GM12872 (cell line): Measurements from ENCODE around the gene VWC2L.

Experiments
- CTCF ChIP-seq: IDR thresholded peaks from 3 replicates; pipeline ENCODE4 v1.5.1; 2011; ENCODE audit warnings: low read depth, mild to moderate bottlenecking, low read length, moderate library complexity; ENCODE audit not compliant: insufficient read depth

VWC2L gene

DNA sequence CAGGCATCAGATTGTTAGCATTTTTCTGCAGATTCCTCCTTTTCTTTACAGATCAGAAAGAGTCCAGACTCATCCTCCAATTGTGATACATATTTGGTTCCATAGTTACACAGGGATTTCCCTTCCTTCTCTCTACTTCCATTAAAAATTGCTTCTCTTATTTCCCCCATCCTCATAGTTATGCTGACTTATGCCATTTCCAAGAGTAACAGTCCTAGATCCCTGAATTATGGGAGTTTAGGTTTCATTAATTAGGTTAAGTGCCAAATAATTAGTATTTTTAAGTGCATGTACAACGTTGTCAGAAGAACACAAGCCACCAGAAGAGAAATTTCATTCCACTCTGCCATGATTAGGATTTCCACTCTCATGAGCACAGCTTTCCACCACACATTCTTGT, 200.2 kb downstream of the VWC2L start:
- no peak for TF ChIP-seq CTCF

GRCh38 chr2:214624166-214624760, 213.4 kb downstream of the VWC2L start:
- no peak for TF ChIP-seq CTCF

DNA sequence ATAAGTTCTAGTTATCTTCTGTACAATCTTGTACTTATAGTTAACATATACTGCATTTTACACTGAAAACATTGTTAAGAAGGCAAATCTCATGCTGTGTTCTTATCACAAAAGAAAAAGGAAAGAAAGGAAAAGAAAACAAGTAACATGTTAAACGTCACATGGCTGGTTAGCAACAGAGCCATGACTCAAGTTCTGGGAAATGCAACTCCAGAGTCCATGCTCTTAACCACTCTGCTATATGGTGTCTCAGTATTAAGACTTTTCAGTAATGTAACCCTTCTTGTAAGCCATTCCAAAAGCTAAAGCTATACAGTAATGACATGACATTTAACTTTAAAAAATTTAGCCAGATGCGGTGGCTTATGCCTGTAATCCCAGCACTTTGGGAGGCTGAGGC, 217.2 kb downstream of the VWC2L start:
- no peak for TF ChIP-seq CTCF
